HepG2 (cell line): ENCODE measurements around the gene WNT1. TPM values are rescaled to one million over a fixed set of nuclear protein-coding genes. Genes with fewer than 3 reads are reported as not detected.

Experiments
- AKAP8 ChIP-seq: sonication (generic); formaldehyde crosslinking; IDR thresholded peaks from 2 replicates; pipeline ENCODE4 v1.5.1; 2020; ENCODE audit warnings: mild to moderate bottlenecking, missing genetic modification reagents
- JARID2 ChIP-seq: sonication (generic); formaldehyde crosslinking; IDR thresholded peaks from 2 replicates; pipeline ENCODE4 v1.8.1; 2023; ENCODE audit warnings: missing genetic modification reagents, inconsistent platforms; ENCODE audit not compliant: insufficient replicate concordance
- SIN3A ChIP-seq: IDR thresholded peaks from 2 replicates; pipeline ENCODE4 v1.6.1; 2011; ENCODE audit warnings: low read depth, mild to moderate bottlenecking, control low read depth, low read length, borderline replicate concordance
- SMARCE1 ChIP-seq: fragments of 450-650 bp; IDR thresholded peaks from 2 replicates; pipeline ENCODE4 v1.6.1; 2017; ENCODE audit warnings: borderline replicate concordance
- U2AF2 ChIP-seq: fragments of 200-400 bp; formaldehyde crosslinking; IDR thresholded peaks from 2 replicates; pipeline ENCODE4 v1.6.1; 2017; ENCODE audit warnings: low read depth, mild to moderate bottlenecking, low read length
- ZNF24 ChIP-seq: fragments of 450-650 bp; IDR thresholded peaks from 2 replicates; pipeline ENCODE4 v1.6.1; 2017; ENCODE audit warnings: antibody characterized with exemption, mild to moderate bottlenecking
- polyA plus RNA-seq, 8 experiments: library from polyadenylated mRNA; depleted of rRNA in 3 of 8; stranded (reverse) in 7 of 8; unstranded in 1 of 8; fragments of >200 nt; fragmentation: Illumina TruSeq in 4 of 8; extraction: Trizol in 4 of 8; gene quantifications; 2 replicates each; pipeline versions ENCODE4 v1.2.1 to v1.2.3, GENCODE V29; 2011 to 2016; ENCODE audit warnings: low read depth in 4 of 8, missing spikeins in 1 of 8, mixed read lengths in 1 of 8; ENCODE audit not compliant: insufficient read depth in 1 of 8
- total RNA-seq, 5 experiments: library from RNA; depleted of rRNA; stranded (reverse); fragments of >200 nt; fragmentation: Illumina TruSeq; extraction: Trizol; gene quantifications; 2 replicates each; pipeline ENCODE4 v1.2.3, GENCODE V29; 2016; ENCODE audit warnings: low read depth in 1 of 5
- TF ChIP-seq, protein P1 (sequence below): sonication (generic); formaldehyde crosslinking; IDR thresholded peaks from 2 replicates; pipeline ENCODE4 v1.8.1; 2022; ENCODE audit warnings: mild to moderate bottlenecking, missing genetic modification reagents
- TF ChIP-seq, protein P2 (sequence below): sonication (generic); formaldehyde crosslinking; IDR thresholded peaks from 2 replicates; pipeline ENCODE4 v1.4.0; 2020; ENCODE audit warnings: missing genetic modification reagents, borderline replicate concordance

Gene WNT1
- total and polyA plus RNA-seq, 2 of the 13 experiments (the other 11 are each of a cell fraction or from before 2014, with no cell fraction given): not detected

DNA sequence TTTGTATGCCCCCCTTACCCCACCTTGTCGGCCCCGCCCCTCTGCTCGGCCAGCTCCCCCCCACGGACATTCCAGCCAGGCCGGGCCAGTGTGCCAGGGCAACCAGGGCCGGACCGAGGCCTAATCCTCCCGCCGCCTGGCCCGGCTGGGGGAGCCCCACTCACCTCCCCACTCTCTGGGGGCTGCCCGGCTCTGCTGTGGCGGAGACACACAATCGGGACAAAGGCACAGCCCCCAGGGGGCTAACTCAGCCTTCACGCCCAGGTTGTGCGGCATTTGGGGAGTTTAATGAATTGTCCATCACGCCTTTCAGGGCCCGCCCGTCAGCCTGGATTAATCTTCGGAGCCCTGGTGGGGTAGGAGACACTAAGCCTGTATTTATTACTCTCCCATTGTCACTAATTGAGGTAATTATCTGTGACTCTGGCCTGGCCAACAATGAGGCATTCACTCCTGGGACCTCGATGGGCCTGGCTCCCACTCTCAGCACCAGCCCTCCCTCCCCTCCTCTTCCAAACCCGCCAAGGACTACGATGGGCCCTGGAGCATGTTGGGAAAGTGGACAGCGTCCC lies 8.7 kb downstream of the WNT1 start (continued):
- TF ChIP-seq AKAP8 (CRISPR knock-in tag) (no peak), ZNF24 (no peak), JARID2 (CRISPR knock-in tag) (no peak), SMARCE1 (no peak), SIN3A (no peak), U2AF2 (no peak)
- TF ChIP-seq, protein P1, sequence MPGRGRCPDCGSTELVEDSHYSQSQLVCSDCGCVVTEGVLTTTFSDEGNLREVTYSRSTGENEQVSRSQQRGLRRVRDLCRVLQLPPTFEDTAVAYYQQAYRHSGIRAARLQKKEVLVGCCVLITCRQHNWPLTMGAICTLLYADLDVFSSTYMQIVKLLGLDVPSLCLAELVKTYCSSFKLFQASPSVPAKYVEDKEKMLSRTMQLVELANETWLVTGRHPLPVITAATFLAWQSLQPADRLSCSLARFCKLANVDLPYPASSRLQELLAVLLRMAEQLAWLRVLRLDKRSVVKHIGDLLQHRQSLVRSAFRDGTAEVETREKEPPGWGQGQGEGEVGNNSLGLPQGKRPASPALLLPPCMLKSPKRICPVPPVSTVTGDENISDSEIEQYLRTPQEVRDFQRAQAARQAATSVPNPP (CRISPR knock-in tag): no peak
- TF ChIP-seq, protein P2, sequence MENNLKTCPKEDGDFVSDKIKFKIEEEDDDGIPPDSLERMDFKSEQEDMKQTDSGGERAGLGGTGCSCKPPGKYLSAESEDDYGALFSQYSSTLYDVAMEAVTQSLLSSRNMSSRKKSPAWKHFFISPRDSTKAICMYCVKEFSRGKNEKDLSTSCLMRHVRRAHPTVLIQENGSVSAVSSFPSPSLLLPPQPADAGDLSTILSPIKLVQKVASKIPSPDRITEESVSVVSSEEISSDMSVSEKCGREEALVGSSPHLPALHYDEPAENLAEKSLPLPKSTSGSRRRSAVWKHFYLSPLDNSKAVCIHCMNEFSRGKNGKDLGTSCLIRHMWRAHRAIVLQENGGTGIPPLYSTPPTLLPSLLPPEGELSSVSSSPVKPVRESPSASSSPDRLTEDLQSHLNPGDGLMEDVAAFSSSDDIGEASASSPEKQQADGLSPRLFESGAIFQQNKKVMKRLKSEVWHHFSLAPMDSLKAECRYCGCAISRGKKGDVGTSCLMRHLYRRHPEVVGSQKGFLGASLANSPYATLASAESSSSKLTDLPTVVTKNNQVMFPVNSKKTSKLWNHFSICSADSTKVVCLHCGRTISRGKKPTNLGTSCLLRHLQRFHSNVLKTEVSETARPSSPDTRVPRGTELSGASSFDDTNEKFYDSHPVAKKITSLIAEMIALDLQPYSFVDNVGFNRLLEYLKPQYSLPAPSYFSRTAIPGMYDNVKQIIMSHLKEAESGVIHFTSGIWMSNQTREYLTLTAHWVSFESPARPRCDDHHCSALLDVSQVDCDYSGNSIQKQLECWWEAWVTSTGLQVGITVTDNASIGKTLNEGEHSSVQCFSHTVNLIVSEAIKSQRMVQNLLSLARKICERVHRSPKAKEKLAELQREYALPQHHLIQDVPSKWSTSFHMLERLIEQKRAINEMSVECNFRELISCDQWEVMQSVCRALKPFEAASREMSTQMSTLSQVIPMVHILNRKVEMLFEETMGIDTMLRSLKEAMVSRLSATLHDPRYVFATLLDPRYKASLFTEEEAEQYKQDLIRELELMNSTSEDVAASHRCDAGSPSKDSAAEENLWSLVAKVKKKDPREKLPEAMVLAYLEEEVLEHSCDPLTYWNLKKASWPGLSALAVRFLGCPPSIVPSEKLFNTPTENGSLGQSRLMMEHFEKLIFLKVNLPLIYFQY (CRISPR knock-in tag): no peak
